HG03045 (cell line): ENCODE data around the gene EEF1AKMT1.
"Not testable (repeated sequence)": the region's sequence is repeated elsewhere in the genome, so short reads cannot be mapped to it uniquely, and the experiment has no call there.

ENCODE experiments used
- ATAC-seq: cut with Tn5 transposase; IDR thresholded peaks from one replicate; pipeline ENCODE4 v1.9.1; 2021; ENCODE audit warnings: mild to moderate bottlenecking, moderate library complexity; ENCODE audit not compliant: unreplicated experiment

The EEF1AKMT1 gene

DNA sequence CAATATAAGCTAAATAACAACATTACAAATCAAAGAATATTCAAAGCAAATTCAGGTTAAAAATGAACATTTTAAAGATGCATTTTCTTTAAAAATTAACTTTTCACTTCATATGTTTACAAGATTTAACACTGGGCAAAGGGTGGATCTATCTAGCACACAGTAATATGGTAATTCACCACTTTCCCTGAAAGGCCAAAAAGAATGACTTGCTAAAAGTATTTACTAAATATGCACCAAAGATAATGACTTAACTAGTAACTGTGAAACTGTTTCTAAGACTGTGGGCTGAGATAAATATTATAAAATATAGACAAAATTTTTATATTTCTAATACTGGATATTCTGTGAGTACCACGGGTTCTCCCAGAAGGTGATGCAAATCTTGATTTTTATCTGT, 4.5 kb upstream of the EEF1AKMT1 start:
- no peak for ATAC-seq

DNA sequence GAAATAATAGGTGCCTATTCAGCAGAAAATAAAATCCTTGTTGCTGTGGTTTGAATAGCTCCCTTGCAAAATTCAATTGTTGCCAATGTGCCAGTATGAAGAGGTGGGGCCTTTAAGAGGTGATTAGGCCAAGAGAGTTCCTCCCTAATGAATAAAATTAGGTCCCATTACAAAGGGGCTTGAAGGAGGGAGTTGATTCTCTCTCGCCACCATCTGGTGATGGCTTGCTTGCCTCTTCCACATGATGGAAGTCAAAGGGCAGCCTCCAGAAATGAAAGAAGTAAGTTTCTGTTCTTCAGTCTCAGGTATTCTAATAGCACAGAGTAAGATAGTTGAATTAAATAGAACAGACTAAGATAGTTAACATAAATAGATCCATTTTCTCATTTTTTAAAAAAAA, 3.0 kb upstream of the EEF1AKMT1 start:
- ATAC-seq, result no peak

DNA sequence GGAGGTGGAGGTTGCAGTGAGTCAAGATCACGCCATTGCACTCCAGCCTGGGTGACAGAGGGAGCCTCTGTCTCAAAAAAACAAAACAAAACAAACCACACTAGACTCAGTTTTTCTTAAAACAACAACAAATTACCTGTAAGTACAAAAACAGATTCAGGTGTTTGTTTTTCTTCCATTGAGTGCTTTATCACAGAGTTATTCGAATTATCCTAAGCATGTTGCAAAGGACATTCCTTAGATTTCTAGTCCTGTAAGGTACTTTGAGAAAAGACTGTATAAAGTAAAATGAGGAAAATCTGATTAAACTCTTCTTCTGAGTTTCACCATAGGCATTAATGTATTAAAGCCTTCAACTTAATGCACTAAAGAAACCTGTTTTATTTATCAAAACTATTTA, 2.2 kb upstream of the EEF1AKMT1 start:
- ATAC-seq, result no peak

DNA sequence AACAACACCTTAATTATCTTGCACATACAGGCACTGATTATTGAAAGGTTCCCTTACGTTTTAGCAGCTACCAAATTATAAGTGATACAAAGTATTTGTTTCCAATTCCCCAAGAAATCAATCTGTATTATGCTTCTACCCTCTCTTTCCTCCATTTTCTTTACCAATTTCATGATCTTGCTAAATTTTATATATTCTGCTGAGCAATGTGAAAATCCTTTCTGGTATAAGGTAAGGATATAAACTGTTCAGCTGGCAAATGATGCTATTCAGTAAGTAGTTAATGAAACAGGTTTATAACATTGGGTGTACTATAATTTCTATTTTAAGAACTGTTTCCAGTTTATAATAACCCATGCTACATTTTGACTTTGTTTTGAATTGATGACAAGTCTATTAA, 985 bp upstream of the EEF1AKMT1 start:
- ATAC-seq, result no peak

DNA sequence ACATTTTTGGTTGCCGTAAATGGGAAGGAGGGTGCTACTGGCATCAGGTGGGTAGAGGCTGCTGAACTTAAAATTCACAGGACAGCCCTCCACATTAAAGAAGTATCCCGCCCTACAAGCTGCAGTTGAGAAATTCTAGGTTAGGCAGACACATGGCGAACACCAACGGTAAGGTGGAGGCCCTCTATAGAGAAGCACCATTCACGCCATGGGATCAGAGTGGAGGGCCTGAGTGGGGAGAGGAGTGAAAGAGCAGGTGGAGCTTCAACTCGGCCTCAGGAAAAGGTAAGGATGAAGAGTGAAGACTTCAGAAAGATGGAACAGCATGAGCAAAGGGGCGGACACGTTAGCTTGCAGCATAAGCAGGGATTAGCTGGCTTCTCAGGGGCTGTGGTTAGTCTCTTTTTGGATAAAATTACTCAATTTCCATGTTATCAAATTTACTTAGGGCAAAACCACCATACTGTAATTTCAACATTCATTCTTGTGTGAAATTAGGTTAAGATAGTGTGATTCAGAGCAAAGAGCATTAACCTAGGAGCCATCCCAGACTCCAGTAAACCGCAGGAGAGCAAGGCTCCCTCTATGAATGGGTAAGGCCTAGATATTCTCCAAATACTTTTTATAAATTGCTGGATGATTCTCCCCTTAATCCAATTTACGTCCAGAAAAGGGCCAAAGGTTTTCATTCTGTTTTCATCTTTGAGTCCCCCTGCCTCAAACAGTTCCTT, 1.2 kb downstream of the EEF1AKMT1 start:
- ATAC-seq, result no peak

DNA sequence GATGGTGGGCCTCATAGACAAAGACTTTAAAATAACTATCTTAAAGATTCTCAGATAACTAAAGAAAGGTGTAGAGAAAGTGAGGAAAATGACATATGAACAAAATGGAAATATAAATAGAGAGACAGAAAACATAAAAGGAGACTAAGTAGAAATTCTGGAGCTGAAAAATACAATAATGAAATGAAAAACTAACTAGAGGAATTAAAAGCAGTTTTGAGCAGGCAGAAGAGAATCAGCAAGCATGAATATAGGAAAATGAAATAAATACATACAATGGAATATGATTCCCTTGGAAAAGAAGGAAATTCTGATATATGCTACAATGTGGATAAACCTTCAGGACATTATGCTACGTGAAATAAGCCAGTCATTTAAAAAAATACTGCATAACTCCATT, 3.9 kb downstream of the EEF1AKMT1 start:
- no peak for ATAC-seq

DNA sequence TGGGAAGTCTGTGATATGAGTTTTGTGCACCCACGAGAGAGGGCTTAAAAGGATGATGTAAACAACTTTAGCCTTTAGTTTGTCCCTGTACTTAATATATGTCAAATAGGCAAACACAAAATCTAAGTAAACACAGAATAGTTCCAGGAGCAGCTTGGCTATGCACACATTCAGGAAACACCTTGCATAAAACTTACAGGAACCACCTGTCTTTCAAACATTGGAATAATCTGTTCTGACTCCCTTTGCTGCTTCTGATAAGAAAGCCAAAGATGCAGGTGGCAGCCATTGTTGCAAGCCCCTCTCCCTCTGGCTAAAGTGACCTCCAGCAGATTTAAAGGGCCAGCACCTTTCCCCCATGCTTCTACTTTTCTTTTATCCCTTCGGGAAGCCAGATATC, 4.7 kb downstream of the EEF1AKMT1 start:
- ATAC-seq, result no peak

DNA sequence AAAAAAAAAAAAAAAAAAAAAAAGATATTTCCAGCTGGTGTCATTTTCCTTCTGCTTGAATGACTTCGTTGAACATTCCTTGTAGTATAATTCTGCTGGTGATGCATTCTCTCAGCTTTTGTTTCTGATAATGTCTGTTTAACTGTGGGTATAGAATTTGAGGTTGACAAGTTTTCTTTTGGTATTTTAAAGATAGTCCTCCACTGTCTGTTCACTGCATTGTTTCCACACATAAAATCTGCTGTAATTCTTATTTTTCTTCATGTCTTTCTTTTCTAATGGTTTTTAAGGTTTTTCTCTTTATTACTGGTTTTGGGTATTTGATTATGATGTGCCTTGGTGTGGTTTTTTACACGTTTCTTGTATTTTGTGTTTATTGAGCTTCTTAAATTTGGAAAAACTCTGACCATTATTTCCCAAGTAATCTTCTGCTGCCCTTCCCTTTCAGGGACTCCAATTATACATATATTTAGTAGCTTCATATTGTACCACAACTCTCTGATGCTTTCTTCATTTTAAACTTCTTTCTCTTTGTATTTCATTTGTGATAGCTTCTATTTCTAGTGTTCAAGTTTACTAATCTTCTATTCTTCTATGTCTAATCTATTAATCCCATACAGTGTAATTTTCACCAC, 6.3 kb downstream of the EEF1AKMT1 start:
- no peak for ATAC-seq

DNA sequence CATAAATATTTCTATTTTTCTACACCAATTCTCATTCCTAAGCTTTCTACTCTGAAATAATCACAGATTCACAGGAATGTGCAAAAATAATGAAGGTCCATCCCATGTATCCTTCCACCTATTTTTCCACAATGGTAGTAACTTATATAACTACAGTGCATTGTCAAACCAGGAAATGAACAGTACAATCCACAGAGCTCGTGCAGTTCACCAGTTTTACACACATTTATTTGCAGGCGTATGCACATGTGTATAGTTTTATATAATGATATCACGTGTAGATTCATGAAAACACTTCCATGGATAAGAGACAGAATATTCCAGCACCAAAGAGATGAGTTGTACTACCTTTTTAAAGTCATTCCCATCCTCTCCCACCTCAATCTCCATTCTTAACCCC, 12.9 kb downstream of the EEF1AKMT1 start:
- no peak for ATAC-seq

DNA sequence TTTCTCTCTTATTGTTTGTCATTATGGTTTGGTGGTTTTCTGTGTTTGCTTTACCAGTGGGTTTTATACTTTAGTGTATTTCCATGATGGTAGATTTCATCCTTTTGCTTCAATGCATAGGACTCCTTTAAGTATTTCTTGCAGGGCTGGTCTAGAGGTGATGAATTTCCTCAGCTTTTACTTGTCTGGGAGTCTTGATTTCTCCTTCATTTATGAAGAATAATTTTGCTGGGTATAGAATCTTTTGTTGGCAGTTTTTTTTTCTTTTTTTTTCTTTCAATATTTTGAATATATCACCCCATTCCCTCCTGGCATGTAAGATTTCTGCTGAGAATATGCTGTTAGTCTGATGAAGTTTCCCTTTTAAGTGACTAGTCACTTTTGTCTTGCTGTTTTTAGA, 19.8 kb downstream of the EEF1AKMT1 start:
- ATAC-seq, result no peak

DNA sequence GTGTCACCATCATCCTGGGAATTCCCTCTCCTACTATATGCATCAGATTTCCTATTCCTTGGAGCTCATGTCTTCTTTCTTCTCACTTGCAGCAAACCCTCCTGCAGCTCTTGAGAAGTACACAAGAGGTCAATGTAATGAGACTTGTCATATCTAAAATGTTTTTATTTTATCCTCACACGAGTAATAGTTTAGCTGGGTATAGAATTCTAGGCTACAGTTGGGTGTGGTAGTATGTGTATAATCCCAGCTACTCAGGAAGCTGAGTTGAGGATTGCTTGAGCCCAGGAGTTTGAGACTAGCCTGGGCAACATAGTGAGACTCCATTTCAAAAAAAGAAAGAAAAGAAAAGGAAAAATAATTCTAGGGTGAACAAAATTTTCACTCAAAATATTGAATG, 24.4 kb downstream of the EEF1AKMT1 start:
- ATAC-seq, result no peak

DNA sequence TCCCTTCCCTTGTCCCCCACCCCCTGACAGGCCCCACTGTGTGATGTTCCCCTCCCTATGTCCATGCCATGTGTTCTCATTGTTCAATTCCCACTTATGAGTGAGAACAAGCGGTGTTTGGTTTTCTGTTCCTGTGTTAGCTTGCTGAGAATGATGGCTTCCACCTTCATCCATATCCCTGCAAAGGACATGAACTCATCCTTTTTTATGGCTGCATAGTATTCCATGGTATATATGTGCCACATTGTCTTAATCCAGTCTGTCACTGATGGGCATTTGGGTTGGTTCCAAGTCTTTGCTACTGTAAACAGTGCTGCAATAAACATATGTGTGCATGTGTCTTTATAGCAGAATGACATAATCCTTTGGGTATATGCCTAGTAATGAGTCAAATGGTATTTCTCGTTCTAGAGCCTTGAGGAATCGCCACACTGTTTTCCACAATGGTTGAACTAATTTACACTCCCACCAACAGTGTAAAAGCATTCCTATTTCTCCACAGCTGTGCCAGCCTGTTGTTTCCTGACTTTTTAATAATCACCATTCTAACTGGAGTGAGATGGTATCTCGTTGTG, 29.8 kb downstream of the EEF1AKMT1 start:
- ATAC-seq, result not testable (repeated sequence)

DNA sequence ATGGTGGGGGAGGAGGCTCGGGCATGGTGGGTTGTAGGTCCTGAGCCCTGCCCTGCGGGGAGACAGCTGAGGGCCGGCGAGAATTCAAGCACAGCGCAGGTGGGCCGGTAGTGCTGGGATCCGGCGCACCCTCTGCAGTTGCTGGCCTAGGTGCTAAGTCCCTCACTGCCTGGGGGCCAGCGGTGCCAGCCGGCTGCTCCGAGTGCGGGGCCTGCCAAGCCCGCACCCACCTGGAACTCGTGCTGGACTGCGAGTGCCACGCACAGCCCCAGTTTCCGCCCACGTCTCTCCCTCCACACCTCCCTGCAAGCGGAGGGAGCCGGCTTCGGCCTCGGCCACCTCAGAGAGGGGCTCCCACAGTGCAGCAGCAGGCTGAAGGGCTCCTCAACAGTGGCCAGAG, 33.7 kb downstream of the EEF1AKMT1 start:
- ATAC-seq, result no peak

DNA sequence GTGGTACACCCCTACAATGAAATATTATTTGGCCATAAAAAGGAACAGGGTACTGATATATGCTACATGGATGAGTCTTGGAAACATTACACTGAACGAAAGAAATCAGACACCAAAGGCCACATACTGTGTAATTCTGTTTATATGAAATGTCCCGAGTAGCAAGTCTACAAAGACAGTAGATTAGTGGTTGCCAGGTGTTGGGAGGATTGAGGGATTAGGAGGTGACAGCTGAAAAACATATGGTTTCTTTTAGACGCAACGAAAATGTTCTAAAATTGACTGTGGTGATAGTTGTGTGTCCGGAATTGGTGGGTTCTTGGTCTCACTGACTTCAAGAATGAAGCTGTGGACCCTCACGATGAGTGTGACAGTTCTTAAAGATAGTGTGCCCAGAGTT, 35.1 kb downstream of the EEF1AKMT1 start:
- no peak for ATAC-seq

DNA sequence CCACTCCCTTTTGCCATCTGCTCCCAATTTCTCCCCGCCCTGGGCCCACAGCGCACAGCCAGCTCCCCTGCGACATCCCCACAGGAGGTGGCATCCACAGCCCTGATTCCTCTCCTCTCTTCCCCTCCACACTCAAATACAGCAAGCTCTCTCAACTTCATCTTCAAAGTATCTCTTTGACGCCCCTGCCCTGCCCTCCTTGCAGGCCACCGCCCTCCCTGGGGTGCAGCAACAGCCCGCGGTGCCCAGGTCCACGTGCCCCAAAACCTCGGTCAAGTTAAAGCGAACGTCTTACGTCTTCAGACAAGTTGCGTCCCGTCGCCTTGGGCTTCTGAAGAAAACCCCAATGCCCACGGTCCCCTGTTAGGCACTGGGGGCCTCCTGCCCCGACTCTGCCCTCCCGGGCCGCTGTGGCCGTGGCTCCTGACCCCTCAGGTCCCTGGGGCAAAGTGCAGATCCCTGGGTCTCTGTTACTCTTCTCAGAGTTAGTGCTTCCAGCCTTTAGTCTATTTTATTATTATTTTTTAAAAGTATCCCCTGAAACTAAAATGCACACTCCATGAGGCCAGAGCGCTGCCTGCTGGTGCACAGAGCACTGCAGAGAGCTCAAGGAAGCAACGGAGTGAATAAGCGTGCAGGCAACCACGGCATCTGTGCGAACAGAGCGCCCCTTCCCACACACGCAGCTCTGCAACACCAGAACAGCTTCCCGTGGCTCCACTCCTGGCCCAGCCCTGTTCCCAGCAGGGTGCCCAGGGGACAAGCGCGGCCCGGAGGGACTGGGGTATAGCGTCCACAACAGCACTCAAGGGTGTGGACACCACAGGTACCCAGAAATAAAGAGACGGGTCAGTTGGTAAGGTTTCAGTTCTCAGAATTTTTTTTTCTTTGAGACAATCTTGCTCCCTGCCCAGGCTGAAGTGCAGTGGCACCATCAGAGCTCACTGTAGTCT, 43.9 kb downstream of the EEF1AKMT1 start:
- ATAC-seq, result no peak

DNA sequence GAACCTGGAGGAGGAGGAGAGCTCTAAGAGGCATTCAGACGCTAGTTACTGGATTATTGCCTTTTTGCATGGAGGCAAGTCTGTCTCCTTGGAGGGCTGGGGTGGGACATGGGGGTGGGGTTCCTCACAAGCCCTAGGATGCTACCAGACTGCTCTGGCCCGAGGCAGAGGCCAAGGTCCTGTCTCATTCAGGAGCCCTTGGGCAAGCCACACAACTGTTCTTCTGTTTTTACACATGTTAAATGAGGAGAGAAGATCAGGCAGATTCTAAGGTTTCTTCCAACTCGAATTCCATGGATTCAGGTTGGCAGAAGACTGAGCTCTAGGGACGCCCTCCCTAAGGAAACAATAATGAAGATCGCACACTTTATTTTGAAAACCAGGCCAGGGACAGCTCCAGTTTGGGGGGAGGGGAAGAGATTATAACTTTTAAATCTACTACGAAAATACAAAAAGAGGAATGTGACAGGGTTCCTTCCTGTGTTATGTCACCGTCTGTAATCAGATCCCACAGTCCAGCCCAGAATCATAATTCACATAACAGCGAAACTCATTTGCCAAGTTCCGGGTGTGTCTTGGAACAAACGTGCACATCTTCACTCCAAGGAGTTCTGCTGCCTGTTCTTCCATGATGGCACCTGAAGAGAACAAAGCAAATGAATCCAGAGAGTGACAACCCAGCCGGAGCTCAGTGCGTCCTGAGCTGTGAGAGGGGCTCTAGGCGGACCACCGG, 45.0 kb downstream of the EEF1AKMT1 start:
- no peak for ATAC-seq

DNA sequence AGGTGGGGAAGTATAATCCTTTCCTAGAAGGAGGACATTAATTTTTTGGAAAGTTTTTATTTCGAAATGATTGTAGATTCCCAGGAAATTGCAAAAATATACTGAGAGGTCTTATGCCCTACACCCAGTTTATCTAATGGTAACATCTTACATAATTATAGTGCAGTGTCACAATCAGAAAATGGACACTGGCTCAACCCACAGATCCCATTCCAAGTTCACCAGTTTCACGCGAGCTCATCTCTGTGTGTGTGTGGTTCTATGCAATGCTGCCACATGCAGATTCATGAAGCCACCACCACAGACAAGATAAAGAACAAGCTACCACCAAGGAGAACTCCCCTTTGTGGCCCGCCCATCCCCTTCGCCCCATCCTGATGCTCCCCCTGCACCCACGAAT, 45.9 kb downstream of the EEF1AKMT1 start:
- no peak for ATAC-seq

DNA sequence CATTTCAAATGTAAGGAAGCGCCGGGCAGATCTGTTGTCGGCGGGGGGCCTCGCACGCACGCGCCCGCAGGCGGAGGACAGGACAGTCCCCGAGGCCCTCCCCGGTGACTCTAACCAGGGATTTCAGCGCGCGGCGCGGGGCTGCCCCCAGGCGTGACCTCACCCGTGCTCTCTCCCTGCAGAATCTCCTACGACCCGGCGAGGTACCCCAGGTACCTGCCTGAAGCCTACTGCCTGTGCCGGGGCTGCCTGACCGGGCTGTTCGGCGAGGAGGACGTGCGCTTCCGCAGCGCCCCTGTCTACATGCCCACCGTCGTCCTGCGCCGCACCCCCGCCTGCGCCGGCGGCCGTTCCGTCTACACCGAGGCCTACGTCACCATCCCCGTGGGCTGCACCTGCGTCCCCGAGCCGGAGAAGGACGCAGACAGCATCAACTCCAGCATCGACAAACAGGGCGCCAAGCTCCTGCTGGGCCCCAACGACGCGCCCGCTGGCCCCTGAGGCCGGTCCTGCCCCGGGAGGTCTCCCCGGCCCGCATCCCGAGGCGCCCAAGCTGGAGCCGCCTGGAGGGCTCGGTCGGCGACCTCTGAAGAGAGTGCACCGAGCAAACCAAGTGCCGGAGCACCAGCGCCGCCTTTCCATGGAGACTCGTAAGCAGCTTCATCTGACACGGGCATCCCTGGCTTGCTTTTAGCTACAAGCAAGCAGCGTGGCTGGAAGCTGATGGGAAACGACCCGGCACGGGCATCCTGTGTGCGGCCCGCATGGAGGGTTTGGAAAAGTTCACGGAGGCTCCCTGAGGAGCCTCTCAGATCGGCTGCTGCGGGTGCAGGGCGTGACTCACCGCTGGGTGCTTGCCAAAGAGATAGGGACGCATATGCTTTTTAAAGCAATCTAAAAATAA, 52.1 kb downstream of the EEF1AKMT1 start:
- ATAC-seq, result no peak

DNA sequence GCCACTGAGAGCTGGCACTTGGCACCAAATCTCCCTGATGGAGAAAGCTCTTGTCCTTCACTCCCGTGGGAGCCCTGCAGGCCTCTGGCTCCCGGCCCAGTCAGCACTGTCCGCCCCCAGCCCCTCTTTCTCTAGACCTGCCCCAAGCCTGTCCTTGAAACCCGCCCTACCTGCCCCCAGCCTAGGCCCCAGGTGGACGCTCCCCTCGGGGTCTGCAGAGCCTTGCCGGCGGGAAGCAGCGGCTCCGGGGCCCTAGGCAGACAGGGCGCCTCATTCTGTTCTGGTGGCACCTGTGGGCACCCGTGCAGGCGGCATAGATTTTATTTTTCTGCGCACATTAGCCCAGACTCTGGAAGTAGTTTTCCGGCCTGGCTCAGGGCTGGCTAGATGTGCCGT, 52.7 kb downstream of the EEF1AKMT1 start:
- ATAC-seq, result no peak

DNA sequence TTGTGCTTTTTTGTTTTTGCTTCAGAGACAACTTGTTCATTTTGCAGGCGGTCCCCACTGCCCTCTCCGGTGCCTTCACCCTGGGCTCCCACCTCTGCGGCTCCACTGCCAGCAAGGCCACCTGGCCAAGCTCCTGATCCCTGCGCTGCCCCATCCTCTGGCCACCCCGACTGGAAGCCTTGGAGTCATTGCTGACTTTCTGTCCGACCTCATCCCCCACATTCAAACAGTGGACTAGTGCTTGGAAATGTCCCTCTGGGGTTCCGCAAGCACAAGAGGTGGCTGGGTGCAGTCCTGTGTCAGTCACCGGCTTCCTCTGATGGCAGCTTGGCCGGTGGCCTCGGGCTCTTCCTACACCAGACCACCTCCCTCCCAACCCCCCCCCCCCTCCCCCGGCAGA, 53.3 kb downstream of the EEF1AKMT1 start:
- no peak for ATAC-seq
